ENCODE results near the gene SOD1. TPM values are rescaled to one million over a fixed set of nuclear protein-coding genes. Genes with fewer than 3 reads are reported as not detected.

The SOD1 gene
- total and polyA plus RNA-seq, 2 of the 8 experiments (the other 6 are each of a cell fraction or from before 2014, with no cell fraction given) = 192 to 226 TPM

DNA sequence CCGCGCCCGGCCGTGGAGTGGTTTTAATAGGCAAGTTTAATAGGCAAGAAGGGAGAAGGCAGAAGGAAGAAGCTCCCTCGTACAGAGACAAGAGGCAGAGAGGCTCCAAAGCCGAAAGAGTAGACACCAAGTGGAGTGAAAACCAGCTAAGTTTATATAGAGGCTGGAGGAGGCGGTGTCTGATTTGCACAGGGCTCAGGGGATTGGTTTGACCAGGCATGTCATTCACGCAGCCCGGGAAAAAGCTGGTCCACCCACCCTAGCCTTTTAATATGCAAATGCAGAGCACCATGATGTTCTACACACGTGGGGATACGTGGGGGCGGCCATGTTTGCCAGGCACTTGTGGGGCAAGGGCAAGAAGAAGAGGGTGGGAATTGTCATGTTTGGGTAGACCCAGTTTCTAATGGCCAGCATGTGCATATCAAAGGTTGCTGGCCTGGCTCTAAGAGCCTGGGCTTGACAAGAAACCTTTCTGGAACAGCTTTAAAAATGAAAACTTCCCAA, 18.0 kb upstream of the SOD1 start:
- no peaks in the 10 kb centered on the region for H3K27me3 ChIP-seq (replicated peaks in 1 of 4; ENCODE audit: control insufficient read depth in 3 of 4, extremely low read depth in 1 of 4, insufficient read depth in 3 of 4, low read length in 3 of 4)
- no peak overlapping the region for H3K56ac ChIP-seq (replicated peaks; ENCODE audit: insufficient read length, low read depth, low read length)
- no peak overlapping the region for H3K4me3 ChIP-seq (ENCODE audit: extremely low read depth in 1 of 4, insufficient read depth in 2 of 4, low read depth in 3 of 4, low read length in 4 of 4)
- H4K8ac ChIP-seq (ENCODE audit: extremely low read depth, insufficient read depth, low read length) = no peak overlapping the region
- no peak overlapping the region for H2AFZ ChIP-seq (ENCODE audit: low read length)
- CTCF ChIA-PET (ENCODE audit: partially characterized antibody) = no interaction called here
- no peak overlapping the region for H2BK5ac ChIP-seq (ENCODE audit: low read depth, low read length)
- 93% methylated on average over 12 of the region's 12 CpGs; no CpG with 5 or more reads in 1 of the 2 experiments for WGBS, 2 experiments (ENCODE audit: extremely low coverage in 1 of 2, insufficient coverage in 1 of 2, insufficient read length in 1 of 2, insufficient replicate concordance in 2 of 2, low coverage in 1 of 2, low lambda C conversion rate in 2 of 2, missing lambda C conversion rate in 1 of 2)
- no peak overlapping the region for H2BK12ac ChIP-seq (ENCODE audit: low read depth, low read length)
- H4K91ac ChIP-seq (replicated peaks; ENCODE audit: insufficient read length, low read length) = no peak overlapping the region
- no peak overlapping the region for H2BK120ac ChIP-seq (replicated peaks; ENCODE audit: low read depth, low read length)
- no peaks in the 10 kb centered on the region for H3K36me3 ChIP-seq (ENCODE audit: control insufficient read depth in 2 of 4, insufficient read depth in 4 of 4, low read length in 3 of 4)
- H2BK20ac ChIP-seq (ENCODE audit: low read length) = no peak overlapping the region
- H4K20me1 ChIP-seq (replicated peaks in 1 of 2; ENCODE audit: control insufficient read depth in 1 of 2, insufficient read depth in 2 of 2, low read length in 2 of 2) = no peaks in the 10 kb centered on the region
- no peak overlapping the region for H4K5ac ChIP-seq (ENCODE audit: insufficient read length, low read depth, low read length)
- H3K79me1 ChIP-seq (ENCODE audit: low read depth, low read length) = no peaks in the 10 kb centered on the region
- H3K4ac ChIP-seq (replicated peaks; ENCODE audit: insufficient read length, low read depth, low read length) = no peak overlapping the region
- no peak overlapping the region for H3K18ac ChIP-seq (ENCODE audit: extremely low read depth, low read length)
- H3K23ac ChIP-seq (ENCODE audit: insufficient read length) = no peak overlapping the region
- TF ChIP-seq HDAC6 (IDR thresholded peaks at IDR 0.05; ENCODE audit: low read depth, low read length) = no peak
- no peak for TF ChIP-seq EP300 (IDR thresholded peaks at IDR 0.05; ENCODE audit: borderline replicate concordance in 1 of 2, low read depth in 2 of 2, low read length in 2 of 2)
- TF ChIP-seq TBP (IDR thresholded peaks at IDR 0.05; ENCODE audit: low read depth, low read length) = no peak
- no peak overlapping the region for H3K27ac ChIP-seq (ENCODE audit: low read depth, low read length)
- no peak overlapping the region for H2BK15ac ChIP-seq (ENCODE audit: low read length)
- no peak overlapping the region for H3K4me2 ChIP-seq (ENCODE audit: insufficient read depth in 1 of 2, low read depth in 2 of 2, low read length in 2 of 2)
- no peaks in the 10 kb centered on the region for H3K79me2 ChIP-seq (ENCODE audit: control insufficient read depth in 1 of 2, insufficient read depth in 2 of 2, low read length in 2 of 2)
- no peaks in the 10 kb centered on the region for H3K23me2 ChIP-seq (ENCODE audit: low read depth, low read length)
- no peaks in the 10 kb centered on the region for H3K4me1 ChIP-seq (replicated peaks in 1 of 4; ENCODE audit: control insufficient read depth in 3 of 4, insufficient read depth in 4 of 4, low read length in 3 of 4)
- no peak overlapping the region for H3K9ac ChIP-seq (replicated peaks in 1 of 4; ENCODE audit: extremely low read depth in 1 of 4, low read depth in 3 of 4, low read length in 3 of 4)
- no peak overlapping the region for H2AK5ac ChIP-seq (ENCODE audit: low read depth, low read length)
- H3K9me3 ChIP-seq (ENCODE audit: insufficient read depth in 2 of 2, low read depth in 1 of 2, low read length in 1 of 2) = no peaks in the 10 kb centered on the region; a peak in 1 of 4 replicates
- FAIRE-seq (no peak), DNase-seq (ENCODE audit: low read depth in 1 of 2, low spot score in 2 of 2) (no peak)
- POLR2A ChIA-PET (ENCODE audit: partially characterized antibody) = no interaction called here
- no peak overlapping the region for H3K14ac ChIP-seq (ENCODE audit: insufficient read length)
